HepG2 (cell line): ENCODE results near the gene THADA. TPM values are rescaled to one million over a fixed set of nuclear protein-coding genes. Genes with fewer than 3 reads are reported as not detected.
A peak's percentile ranks its signal among the peaks of the same experiment; 100 is the strongest.

Source experiments
- ARNT2 ChIP-seq: sonication (generic); formaldehyde crosslinking; IDR thresholded peaks from 2 replicates; pipeline ENCODE4 v1.8.0; 2022; ENCODE audit warnings: mild to moderate bottlenecking, low read depth, missing genetic modification reagents, moderate library complexity
- BHLHE40 ChIP-seq: IDR thresholded peaks from 2 replicates; pipeline ENCODE4 v1.6.1; 2011; ENCODE audit warnings: low read length, improper control_type of control experiment
- EZH2 ChIP-seq: conservative IDR thresholded peaks from 2 replicates; pipeline ENCODE4 v1.6.1; 2012; ENCODE audit warnings: mild to moderate bottlenecking, low read depth, low read length, moderate library complexity
- KDM4B ChIP-seq: sonication (generic); formaldehyde crosslinking; IDR thresholded peaks from 2 replicates; pipeline ENCODE4 v1.4.0; 2020; ENCODE audit warnings: missing genetic modification reagents
- KLF13 ChIP-seq: sonication (generic); formaldehyde crosslinking; IDR thresholded peaks from 2 replicates; pipeline ENCODE4 v1.4.0; 2020; ENCODE audit warnings: mild to moderate bottlenecking, missing genetic modification reagents
- KLF16 ChIP-seq, 2 experiments: sonication (generic) in 1 of 2; formaldehyde crosslinking in 1 of 2; IDR thresholded peaks; 2 replicates each; pipeline versions ENCODE4 v1.6.1 to v1.8.0; 2016 to 2023; ENCODE audit warnings: missing genetic modification reagents in 2 of 2, missing compliant biosample characterization in 1 of 2
- LCORL ChIP-seq, 2 experiments: fragments of 450-650 bp in 1 of 2; sonication (generic) in 1 of 2; formaldehyde crosslinking in 1 of 2; IDR thresholded peaks; 2 replicates each; pipeline versions ENCODE4 v1.5.0 to v1.6.1; 2017 to 2020; ENCODE audit warnings: antibody characterized with exemption in 1 of 2, missing genetic modification reagents in 1 of 2
- MBD4 ChIP-seq: IDR thresholded peaks from 2 replicates; pipeline ENCODE4 v1.6.1; 2012; ENCODE audit warnings: low read length, inconsistent platforms, borderline replicate concordance
- MLXIP ChIP-seq: sonication (generic); formaldehyde crosslinking; IDR thresholded peaks from 2 replicates; pipeline ENCODE4 v1.9.0; 2021; ENCODE audit warnings: missing genetic modification reagents, borderline replicate concordance
- NFIC ChIP-seq: IDR thresholded peaks from 2 replicates; pipeline ENCODE4 v1.6.1; 2012; ENCODE audit warnings: mild to moderate bottlenecking, low read length, inconsistent platforms
- RFXANK ChIP-seq: IDR thresholded peaks from 2 replicates; pipeline ENCODE4 v1.6.1; 2016
- TCF12 ChIP-seq, 2 experiments: fragments of 450-650 bp in 1 of 2; sonication (generic) in 1 of 2; formaldehyde crosslinking in 1 of 2; IDR thresholded peaks; 2 replicates each; pipeline versions ENCODE4 v1.6.1 to v1.8.0; 2017 to 2022; ENCODE audit warnings: antibody characterized with exemption in 1 of 2, mild to moderate bottlenecking in 1 of 2, missing genetic modification reagents in 1 of 2, moderate library complexity in 1 of 2
- ZBTB25 ChIP-seq: IDR thresholded peaks from 2 replicates; pipeline ENCODE4 v1.6.1; 2018; ENCODE audit warnings: missing genetic modification reagents
- ZFP90 ChIP-seq: sonication (generic); formaldehyde crosslinking; IDR thresholded peaks from 2 replicates; pipeline ENCODE4 v1.8.0; 2022; ENCODE audit warnings: missing genetic modification reagents, mild to moderate bottlenecking, inconsistent platforms, borderline replicate concordance
- ZNF12 ChIP-seq: sonication (generic); formaldehyde crosslinking; IDR thresholded peaks from 2 replicates; pipeline ENCODE4 v1.5.0; 2020; ENCODE audit warnings: missing genetic modification reagents
- ZNF333 ChIP-seq: sonication (generic); formaldehyde crosslinking; IDR thresholded peaks from 2 replicates; pipeline ENCODE4 v1.4.0; 2020; ENCODE audit warnings: mild to moderate bottlenecking, missing genetic modification reagents, borderline replicate concordance
- ZNF609 ChIP-seq: sonication (generic); formaldehyde crosslinking; IDR thresholded peaks from 2 replicates; pipeline ENCODE4 v1.4.0; 2020; ENCODE audit warnings: mild to moderate bottlenecking, missing genetic modification reagents, borderline replicate concordance
- ZNF773 ChIP-seq: sonication (generic); formaldehyde crosslinking; IDR thresholded peaks from 2 replicates; pipeline ENCODE4 v1.4.0; 2020; ENCODE audit warnings: missing genetic modification reagents, borderline replicate concordance
- ZSCAN22 ChIP-seq: sonication (generic); formaldehyde crosslinking; IDR thresholded peaks from 2 replicates; pipeline ENCODE4 v1.4.0; 2020; ENCODE audit warnings: mild to moderate bottlenecking, missing genetic modification reagents
- polyA plus RNA-seq, 8 experiments: library from polyadenylated mRNA; depleted of rRNA in 3 of 8; stranded (reverse) in 7 of 8; unstranded in 1 of 8; fragments of >200 nt; fragmentation: Illumina TruSeq in 4 of 8; extraction: Trizol in 4 of 8; gene quantifications; 2 replicates each; pipeline versions ENCODE4 v1.2.1 to v1.2.3, GENCODE V29; 2011 to 2016; ENCODE audit warnings: low read depth in 4 of 8, missing spikeins in 1 of 8, mixed read lengths in 1 of 8; ENCODE audit not compliant: insufficient read depth in 1 of 8
- total RNA-seq, 5 experiments: library from RNA; depleted of rRNA; stranded (reverse); fragments of >200 nt; fragmentation: Illumina TruSeq; extraction: Trizol; gene quantifications; 2 replicates each; pipeline ENCODE4 v1.2.3, GENCODE V29; 2016; ENCODE audit warnings: low read depth in 1 of 5

THADA gene
- total and polyA plus RNA-seq, 2 of the 13 experiments (the other 11 are each of a cell fraction or from before 2014, with no cell fraction given), result 12.7 to 21.7 TPM

GRCh38 chr2:43611987-43612894, 16.4 kb upstream of the THADA start (continued):
- TF ChIP-seq LCORL (IDR thresholded peaks at IDR 0.05) (no peak), LCORL (CRISPR knock-in tag; IDR thresholded peaks at IDR 0.05) (0 out of 2 replicates have a peak, but pooled peaks have one; percentile 65), MLXIP (CRISPR knock-in tag) (no peak), ARNT2 (CRISPR knock-in tag) (peak; percentile 58; the same call in 1 of the 2 replicates), ZSCAN22 (CRISPR knock-in tag) (no peak), ZNF609 (CRISPR knock-in tag) (no peak), MBD4 (no peak), ZNF12 (0 out of 2 replicates have a peak, but pooled peaks have one; percentile 44), EZH2 (no peak), TCF12 (IDR thresholded peaks at IDR 0.05) (no peak), TCF12 (CRISPR knock-in tag; IDR thresholded peaks at IDR 0.05) (no peak), ZBTB25 (CRISPR knock-in tag) (0 out of 2 replicates have a peak, but pooled peaks have one; percentile 16), ZFP90 (CRISPR knock-in tag) (no peak), KLF13 (CRISPR knock-in tag) (no peak), KDM4B (CRISPR knock-in tag) (no peak), RFXANK (no peak), NFIC (0 out of 2 replicates have a peak, but pooled peaks have one; percentile 48), ZNF773 (CRISPR knock-in tag) (no peak), BHLHE40 (no peak), ZNF333 (CRISPR knock-in tag) (no peak), KLF16 (CRISPR knock-in tag; IDR thresholded peaks at IDR 0.05) (0 out of 4 replicates have a peak, but pooled peaks of 1 of the 2 experiments have one; percentile 28)
